ENCODE data around the gene TP53RK. TPM values are rescaled to one million over a fixed set of nuclear protein-coding genes. Genes with fewer than 3 reads are reported as not detected.

TP53RK gene
- total and polyA plus RNA-seq, 2 of the 13 experiments (the other 11 are each of a cell fraction or from before 2014, with no cell fraction given), result 12.9 to 25.5 TPM

GRCh38 chr20:46649965-46650542 is 39.2 kb downstream of the TP53RK start (continued):
- TF ChIP-seq HMGXB3 (CRISPR knock-in tag; IDR thresholded peaks at IDR 0.05; ENCODE audit: borderline replicate concordance), result no peak
- TF ChIP-seq PAF1 (CRISPR knock-in tag; IDR thresholded peaks at IDR 0.05), result no peak; the same call in 1 of the 2 replicates
- TF ChIP-seq ZNF615 (CRISPR knock-in tag; IDR thresholded peaks at IDR 0.05; ENCODE audit: borderline replicate concordance), result no peak
- no peak for TF ChIP-seq ZNF350 (CRISPR knock-in tag; IDR thresholded peaks at IDR 0.05; ENCODE audit: borderline replicate concordance, low read depth)
- TF ChIP-seq ZMYM3 (CRISPR knock-in tag; IDR thresholded peaks at IDR 0.05), result no peak
- no peak for TF ChIP-seq ZNF577 (CRISPR knock-in tag; IDR thresholded peaks at IDR 0.05; ENCODE audit: borderline replicate concordance, low read depth)
- TF ChIP-seq HNF1B (CRISPR knock-in tag; IDR thresholded peaks at IDR 0.05), result no peak
- no peak for TF ChIP-seq E2F2 (CRISPR knock-in tag; IDR thresholded peaks at IDR 0.05; ENCODE audit: borderline replicate concordance)
- TF ChIP-seq PHB2 (IDR thresholded peaks at IDR 0.05; ENCODE audit: partially characterized antibody), result no peak
- no peak for TF ChIP-seq CSRNP1 (CRISPR knock-in tag; IDR thresholded peaks at IDR 0.05)
- TF ChIP-seq SCMH1 (CRISPR knock-in tag; IDR thresholded peaks at IDR 0.05; ENCODE audit: borderline replicate concordance), result no peak
- TF ChIP-seq ATF6 (CRISPR knock-in tag; conservative IDR thresholded peaks at IDR 0.05), result no peak
- TF ChIP-seq ZNF530 (CRISPR knock-in tag; IDR thresholded peaks at IDR 0.05; ENCODE audit: low read depth), result no peak
- TF ChIP-seq TERF1 (CRISPR knock-in tag; IDR thresholded peaks at IDR 0.05), result no peak
- no peak for TF ChIP-seq CCAR2 (optimal IDR thresholded peaks at IDR 0.05; ENCODE audit: low read depth, low read length)

Data from HepG2 (cell line).